GM12892 (cell line): ENCODE results near the gene ANTXR1.

Experiments used
- POLR2A ChIP-seq: IDR thresholded peaks from 2 replicates; pipeline ENCODE4 v1.6.1; 2011; ENCODE audit warnings: low read depth, low read length, control low read depth
- POLR2AphosphoS5 ChIP-seq: IDR thresholded peaks from 2 replicates; pipeline ENCODE4 v1.6.1; 2011; ENCODE audit warnings: low read depth, low read length, control low read depth
- TAF1 ChIP-seq: IDR thresholded peaks from 2 replicates; pipeline ENCODE4 v1.6.1; 2011; ENCODE audit warnings: low read depth, mild to moderate bottlenecking, control low read depth, low read length, borderline replicate concordance

DNA sequence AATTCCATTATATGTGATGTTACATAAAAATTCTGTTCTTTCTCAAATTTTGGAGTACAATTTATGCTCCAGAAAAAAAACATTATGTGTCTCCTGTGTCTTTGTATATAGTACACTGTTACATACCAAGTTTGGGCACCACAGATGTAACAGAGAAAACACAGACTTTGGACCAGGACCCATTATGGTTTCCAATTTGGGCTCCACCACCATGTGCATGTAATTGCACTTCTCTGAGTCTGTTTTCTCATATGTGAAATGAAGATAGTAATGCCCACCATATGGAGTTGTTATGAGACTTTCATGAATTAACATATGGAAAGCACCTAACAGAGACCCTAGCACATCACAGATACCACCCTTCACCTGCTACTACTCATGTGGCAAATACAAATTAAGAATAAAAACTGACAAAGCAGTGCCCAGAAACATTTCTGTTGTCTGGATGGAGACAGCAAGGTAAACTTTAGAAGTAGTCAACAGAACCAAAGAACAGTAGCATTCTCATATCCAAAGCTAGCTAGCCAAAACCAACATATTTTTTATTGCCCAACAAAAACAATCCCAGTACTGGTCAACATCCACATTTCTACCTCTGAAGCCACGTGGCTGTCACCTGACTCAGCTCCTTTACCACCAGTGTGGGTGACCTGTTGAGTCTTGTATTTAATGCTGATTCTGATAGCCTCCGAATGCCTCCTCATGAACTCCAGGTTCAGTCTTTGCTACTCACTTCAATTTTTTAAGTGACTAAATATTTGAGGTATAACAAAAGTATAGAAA lies 42.9 kb downstream of the ANTXR1 start:
- no peak for TF ChIP-seq POLR2A
- no peak for TF ChIP-seq POLR2AphosphoS5
- TF ChIP-seq TAF1: no peak
